Suprapubic skin (tissue), 4 donors: ENCODE measurements around the gene JPH3.

Experiments
- CTCF ChIP-seq, 2 donors: fragments of 200-600 bp in 1 of 2; fragments of 450-650 bp in 1 of 2; sonication (generic) in 1 of 2; IDR thresholded peaks; one replicate each; pipeline ENCODE4 v1.5.1; 2016 to 2019; ENCODE audit warnings: antibody characterized with exemption in 2 of 2, mild to moderate bottlenecking in 1 of 2, moderate library complexity in 1 of 2
- EP300 ChIP-seq: sonication (generic); formaldehyde crosslinking; IDR thresholded peaks from one replicate; pipeline ENCODE4 v1.6.1; 2017; ENCODE audit warnings: antibody characterized with exemption
- POLR2A ChIP-seq, 2 donors: fragments of 450-650 bp; IDR thresholded peaks; one replicate each; pipeline ENCODE4 v1.6.1; 2017; ENCODE audit warnings: antibody characterized with exemption in 2 of 2, mild to moderate bottlenecking in 2 of 2, moderate library complexity in 2 of 2
- POLR2AphosphoS5 ChIP-seq, 3 donors: sonication (generic); formaldehyde crosslinking; IDR thresholded peaks; one replicate each; pipeline ENCODE4 v1.6.1; 2017; ENCODE audit warnings: antibody characterized with exemption in 3 of 3

DNA sequence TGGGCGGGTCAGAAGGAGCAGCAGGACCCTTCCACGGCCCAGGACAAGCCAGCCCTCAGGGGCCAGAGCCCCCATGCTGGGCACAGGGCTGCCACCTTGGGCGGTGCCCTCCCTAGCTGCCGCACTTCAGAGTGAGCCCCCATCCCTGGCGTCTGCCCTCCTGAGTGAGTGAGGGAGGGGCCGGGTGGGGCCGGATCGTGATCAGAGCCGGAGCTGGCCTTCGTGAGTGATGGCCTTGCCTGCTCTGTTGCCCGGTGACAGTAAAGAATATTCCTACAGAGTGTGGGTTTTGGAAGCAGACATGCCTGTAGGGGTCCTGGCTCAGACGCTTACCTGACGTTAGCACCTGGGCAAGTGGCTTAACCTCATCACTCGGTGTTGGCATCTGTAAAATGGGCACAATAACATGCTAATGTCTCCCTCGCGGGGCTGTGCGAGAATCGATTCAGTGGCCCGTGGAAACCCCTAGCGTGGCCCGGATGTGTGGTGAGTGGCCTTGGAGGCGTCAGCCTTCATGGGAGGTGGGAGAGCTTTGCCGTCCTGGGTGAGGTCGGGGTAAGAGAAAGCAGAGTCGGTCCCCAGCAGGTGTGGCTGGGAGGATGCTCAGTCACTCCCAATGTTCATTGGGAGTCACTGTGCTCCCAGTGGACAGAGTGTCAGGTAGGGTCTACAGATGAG is 26.1 kb downstream of the JPH3 start:
- TF ChIP-seq CTCF (IDR thresholded peaks at IDR 0.05), result no peak
- no peak for TF ChIP-seq POLR2A (IDR thresholded peaks at IDR 0.05)
- TF ChIP-seq EP300, result no peak
- TF ChIP-seq POLR2AphosphoS5 (IDR thresholded peaks at IDR 0.05), result no peak
